GM20431 (cell line): ENCODE results near the gene PPP1R27.

Source experiments
- in situ Hi-C: fragments of 300-500 bp; cut with MseI, MboI; formaldehyde crosslinking; loops from one replicate; pipeline ENCODE4 v1.15.0; 2020; ENCODE audit warnings: low sequenced_read_pairs; ENCODE audit not compliant: unreplicated experiment

Gene PPP1R27

GRCh38 chr17:81823820-81824550 lies 10.9 kb downstream of the PPP1R27 start:
- in situ Hi-C loops: no loop called here

DNA sequence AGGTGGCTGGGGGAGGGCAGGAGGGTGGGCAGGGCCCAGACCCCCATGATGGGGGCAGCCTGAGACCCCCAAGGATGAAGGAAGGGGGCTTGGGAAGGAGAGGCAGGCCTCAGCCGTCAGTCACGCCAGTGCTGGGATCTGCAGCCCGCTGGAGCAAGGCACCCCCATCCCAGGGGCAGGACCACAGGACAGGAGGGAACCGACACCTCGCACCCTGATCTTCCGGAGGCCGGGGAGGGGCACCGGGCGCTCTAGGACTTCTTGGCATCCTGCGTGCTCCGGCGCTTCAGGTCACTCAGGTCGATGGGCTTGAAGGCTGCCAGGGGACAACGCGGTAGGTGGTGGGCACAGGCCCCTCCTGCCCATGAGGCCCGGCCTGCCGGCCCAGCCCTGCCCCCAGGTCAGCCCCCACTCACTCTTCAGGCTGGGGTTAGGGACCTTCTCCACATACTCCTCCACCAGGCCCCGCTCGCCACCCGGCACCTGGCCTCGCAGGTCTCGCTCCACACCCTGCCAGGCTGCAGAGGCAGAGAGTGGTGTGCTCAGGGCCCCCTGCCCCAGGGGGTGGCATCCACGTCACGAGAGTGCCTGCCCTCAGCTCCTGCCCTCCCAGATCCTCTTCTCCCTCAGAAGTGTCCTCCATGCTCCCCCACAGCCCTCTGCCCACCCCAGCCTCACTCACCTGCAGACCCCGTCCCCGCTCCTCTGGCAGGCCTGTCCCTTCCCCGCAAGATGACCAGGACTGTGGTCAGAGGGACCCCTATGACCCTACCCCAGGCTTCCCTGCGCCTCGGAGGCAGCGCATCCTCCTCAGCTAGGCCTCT lies 11.6 kb downstream of the PPP1R27 start:
- in situ Hi-C loops: no loop called here

DNA sequence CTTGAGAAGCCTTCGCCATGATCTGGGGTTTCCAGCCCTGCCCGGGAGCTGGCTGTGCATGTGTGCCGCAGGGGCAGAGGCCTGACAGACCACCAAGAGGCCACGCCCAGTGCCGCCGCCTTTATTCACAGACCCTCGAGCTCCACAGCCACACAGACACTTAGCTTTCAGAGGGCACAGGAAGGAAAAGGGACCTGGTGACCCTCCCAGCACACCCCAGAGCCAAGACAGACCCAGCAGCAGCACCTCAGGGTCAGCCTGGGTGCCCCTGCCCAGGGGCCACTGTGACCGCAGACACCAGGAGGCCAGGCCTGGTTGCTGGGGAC lies 12.6 kb downstream of the PPP1R27 start:
- in situ Hi-C loops: no loop called here

DNA sequence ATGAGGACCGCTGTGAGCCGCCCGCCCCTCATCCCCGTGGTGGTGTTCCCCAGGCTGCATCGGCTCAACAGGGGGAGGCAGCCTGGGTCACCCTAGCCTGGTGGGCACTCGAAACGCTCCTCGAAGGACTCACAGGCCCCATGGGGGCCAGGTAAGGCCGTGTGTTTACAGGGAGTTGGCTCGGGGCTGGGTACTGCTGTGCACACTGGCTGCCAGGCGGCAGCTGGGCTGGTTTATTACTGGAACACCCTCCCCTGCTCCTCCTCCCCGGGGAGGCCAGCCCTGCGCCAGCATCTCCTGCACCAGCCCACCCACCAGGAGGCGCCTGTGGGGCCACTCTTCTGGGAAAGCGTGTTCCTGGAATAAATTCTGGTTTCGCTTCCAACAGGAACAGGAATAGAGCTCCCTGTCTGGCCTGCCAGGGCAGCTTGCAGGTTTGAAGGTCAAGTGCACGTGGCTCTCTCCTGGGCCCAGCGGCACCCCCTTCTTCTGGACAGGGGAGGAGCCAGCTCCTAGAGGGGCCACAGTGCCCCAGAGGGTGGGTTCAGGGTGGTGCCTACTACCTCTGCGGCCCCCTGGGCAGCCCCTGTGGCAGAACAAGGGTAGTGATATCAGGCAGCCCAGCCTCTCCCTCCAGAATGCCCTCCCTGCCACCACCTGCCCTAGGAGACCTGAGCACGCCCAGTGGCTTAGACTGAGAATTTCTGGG lies 13.1 kb downstream of the PPP1R27 start:
- in situ Hi-C loops: no loop called here

- in situ Hi-C loops: no loop called here
Observed at GRCh38 chr17:81821147-81821546, 13.7 kb downstream of the PPP1R27 start.

GRCh38 chr17:81819708-81820107 lies 15.1 kb downstream of the PPP1R27 start:
- in situ Hi-C loops: no loop called here

DNA sequence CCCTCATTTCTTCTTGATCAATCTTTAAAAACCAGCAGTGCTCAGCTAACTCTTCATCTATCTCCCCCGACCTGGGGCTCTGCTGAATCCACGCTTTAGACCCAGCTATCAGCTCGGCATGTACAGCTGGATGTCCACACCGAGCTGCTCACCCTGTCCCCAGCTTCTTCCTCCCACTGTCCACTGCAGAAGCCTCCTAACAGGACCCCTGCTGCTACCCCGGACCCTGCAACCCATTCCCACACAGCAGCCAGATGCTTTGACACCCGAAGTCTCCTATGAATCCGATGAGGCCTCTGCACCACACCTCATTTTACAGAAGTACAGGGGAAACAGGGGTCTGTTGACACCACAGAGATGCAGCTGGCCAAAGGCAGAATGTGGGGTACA lies 17.1 kb downstream of the PPP1R27 start:
- in situ Hi-C loops: no loop called here

GRCh38 chr17:81815646-81815986 lies 19.2 kb downstream of the PPP1R27 start:
- in situ Hi-C loops: no loop called here

DNA sequence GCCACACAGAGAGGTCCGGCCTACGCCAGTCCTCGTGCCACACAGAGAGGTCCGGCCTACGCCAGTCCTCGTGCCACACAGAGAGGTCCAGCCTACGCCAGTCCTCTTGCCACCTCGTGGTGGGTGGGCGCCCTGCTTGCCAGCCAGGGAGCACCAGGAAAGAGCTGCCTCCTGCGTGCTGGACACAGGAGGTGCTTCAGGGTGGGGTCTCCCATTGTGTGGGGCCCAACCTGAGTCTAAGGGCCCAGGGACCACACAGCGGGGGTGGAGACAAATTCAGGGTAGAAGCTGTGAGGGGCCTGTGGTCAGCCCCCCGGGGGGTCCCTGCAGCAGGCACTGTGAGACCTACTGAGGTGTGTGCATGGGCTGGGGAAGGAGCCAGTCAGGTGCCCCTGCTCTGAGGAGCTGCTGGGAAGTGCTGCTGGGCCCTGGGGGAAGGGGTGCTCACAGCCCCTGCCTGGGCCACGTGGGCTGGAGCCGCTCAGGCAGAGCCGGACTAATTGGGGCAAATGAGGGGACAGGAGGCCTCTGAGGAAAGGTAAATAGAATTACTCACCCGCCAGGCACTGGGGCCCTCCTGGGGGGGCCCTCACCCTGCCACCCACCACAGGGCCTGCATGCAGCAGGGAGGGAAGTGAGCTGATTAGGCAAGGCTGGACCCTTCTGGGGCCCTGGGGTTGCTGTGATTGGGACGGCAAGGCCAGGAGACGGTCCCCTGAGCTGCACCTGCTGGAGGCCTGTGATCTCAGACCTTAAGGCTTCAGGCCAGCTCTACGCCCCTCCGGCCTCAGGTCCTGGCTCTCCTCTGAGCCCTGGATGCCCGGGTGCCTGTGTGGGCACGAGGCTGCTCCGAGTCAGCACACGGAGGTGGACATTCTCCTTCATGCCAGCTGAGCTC lies 19.9 kb downstream of the PPP1R27 start:
- in situ Hi-C loops: no loop called here

DNA sequence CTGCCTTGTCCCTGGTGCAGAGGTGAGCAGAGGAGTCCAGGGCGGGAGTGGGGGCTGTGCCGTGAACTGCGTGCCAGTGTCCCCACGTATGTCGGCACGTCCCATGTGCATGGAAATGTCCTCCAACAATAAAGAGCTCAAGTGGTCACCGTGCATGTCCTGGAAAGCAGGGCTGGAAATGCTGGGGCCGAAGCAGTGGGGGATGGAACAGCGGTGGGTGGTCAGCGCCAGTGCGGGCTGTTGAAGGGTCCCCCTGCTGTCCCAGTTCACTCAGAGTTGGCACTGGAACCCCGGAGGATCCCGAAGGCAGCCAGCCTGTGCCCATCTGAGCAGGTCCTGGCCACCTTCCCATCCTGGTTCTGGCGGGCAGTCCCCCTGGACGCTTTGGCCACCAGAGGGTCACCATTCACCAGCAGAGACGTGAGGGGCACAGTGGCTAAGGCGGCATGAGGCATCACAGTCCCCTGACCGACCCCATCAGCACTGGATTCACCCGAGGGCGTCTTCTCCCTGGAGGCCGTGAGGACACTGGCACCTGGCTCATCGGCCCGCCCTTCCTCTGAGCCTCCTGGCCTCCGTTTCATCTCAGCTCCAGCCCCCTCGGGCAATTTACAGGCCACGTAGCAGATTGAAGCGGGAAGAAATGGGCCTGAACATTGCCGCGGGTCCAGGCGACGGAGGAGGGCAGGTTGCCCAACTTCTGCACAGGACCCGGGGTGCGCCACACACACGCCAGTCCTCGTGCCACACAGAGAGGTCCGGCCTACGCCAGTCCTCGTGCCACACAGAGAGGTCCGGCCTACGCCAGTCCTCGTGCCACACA lies 20.8 kb downstream of the PPP1R27 start:
- in situ Hi-C loops: no loop called here

- in situ Hi-C loops: no loop called here
Observed at GRCh38 chr17:81813371-81813684, 21.5 kb downstream of the PPP1R27 start.

DNA sequence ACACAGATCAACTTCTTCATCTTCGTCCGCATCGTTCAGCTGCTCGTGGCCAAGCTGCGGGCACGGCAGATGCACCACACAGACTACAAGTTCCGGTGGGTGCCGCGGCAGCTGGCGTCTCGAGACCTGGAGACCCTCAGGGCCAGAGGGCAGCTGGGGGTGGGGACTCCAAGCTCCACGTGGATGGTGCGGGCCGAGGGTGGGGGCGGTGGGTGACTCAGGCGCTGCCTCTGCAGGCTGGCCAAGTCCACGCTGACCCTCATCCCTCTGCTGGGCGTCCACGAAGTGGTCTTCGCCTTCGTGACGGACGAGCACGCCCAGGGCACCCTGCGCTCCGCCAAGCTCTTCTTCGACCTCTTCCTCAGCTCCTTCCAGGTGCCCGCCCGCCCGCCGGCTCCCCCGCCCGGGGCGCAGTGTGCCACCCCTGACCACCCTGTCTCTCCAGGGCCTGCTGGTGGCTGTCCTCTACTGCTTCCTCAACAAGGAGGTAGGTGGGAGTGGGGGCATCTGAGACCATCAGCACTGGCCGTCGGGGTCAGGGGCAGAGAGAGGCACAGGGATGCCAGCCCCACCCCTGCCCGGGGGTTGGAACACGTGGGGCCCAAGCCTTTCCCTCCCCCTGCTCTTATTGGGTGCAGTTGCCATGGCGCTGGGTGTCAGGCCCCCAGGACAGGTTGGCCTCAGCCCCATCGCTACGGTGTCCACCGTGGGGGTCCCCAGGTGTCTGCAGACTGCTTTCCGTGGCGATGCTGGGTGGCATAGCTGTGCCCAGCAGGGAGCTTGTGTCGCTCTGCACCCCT lies 22.1 kb downstream of the PPP1R27 start:
- in situ Hi-C loops: no loop called here

DNA sequence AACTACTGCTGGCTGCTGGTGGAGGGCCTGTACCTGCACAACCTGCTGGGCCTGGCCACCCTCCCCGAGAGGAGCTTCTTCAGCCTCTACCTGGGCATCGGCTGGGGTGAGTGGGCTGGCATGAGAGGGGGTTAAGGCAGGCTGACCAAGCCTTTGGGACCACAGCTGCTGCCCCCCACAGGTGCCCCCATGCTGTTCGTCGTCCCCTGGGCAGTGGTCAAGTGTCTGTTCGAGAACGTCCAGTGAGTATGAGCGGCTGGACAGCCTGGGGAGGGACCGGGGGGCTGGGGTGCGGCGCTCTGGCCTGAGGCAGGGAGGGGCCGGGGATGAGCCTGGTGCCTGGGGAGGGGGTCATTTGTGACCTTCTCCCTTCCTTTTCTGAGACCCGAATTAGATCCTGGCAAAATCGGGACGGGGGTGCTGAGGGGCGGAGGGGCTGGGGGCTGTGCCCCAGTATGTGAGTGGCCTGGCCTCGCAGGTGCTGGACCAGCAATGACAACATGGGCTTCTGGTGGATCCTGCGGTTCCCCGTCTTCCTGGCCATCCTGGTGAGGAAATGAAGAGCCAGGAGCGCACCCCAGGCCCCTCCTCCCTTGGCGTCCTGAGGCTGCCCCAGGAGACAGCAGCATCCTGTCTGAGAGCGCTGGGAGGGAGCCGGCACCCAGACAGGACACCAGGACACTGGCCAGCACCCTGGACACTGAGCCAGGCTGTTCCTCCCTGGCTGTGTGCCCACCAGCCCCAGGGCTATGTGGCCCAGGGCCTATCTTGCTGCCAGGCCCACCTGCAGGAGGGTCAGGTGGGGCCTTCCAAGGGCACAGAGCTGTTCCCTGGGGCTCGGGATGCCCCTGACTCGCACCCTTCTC lies 22.9 kb downstream of the PPP1R27 start:
- in situ Hi-C loops: no loop called here

DNA sequence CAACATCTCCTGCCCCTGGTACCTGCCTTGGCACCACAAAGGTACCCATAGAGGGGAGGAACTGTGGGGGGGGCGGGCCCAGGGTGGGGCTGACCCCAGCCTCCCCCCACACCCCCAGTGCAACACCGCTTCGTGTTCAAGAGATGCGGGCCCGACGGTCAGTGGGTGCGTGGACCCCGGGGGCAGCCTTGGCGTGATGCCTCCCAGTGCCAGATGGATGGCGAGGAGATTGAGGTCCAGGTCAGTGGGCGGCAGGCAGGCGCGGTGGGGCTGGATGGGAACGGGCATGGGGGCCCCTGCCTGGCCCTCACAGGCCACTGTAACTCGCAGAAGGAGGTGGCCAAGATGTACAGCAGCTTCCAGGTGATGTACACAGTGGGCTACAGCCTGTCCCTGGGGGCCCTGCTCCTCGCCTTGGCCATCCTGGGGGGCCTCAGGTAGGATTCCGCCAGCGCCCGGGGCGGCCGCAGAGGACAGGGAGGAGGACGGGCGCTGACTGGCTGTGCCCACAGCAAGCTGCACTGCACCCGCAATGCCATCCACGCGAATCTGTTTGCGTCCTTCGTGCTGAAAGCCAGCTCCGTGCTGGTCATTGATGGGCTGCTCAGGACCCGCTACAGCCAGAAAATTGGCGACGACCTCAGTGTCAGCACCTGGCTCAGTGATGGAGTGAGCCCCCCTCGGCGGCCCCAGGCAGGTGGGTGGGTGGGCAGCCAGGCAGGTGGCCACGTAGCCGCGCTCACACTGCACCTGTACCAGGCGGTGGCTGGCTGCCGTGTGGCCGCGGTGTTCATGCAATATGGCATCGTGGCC lies 23.8 kb downstream of the PPP1R27 start:
- in situ Hi-C loops: no loop called here

GRCh38 chr17:81810476-81810875 lies 24.4 kb downstream of the PPP1R27 start:
- in situ Hi-C loops: no loop called here

- in situ Hi-C loops: no loop called here
Observed at GRCh38 chr17:81809556-81809998, 25.3 kb downstream of the PPP1R27 start.
